HG03575 (cell line): ENCODE measurements around the gene PCBP3.

ENCODE experiments used
- ATAC-seq: cut with Tn5 transposase; IDR thresholded peaks from one replicate; pipeline ENCODE4 v1.9.1; 2021; ENCODE audit not compliant: unreplicated experiment, insufficient number of reproducible peaks, low FRiP score; ENCODE audit errors: extremely low read depth

The PCBP3 gene

GRCh38 chr21:45991606-45992300 is 348.2 kb downstream of the PCBP3 start:
- ATAC-seq, result no peak
